Left lung (tissue), 10 donors: Measurements from ENCODE around the gene ATXN2. TPM values are rescaled to one million over a fixed set of nuclear protein-coding genes. Genes with fewer than 3 reads are reported as not detected.
"Not testable (repeated sequence)": the region's sequence is repeated elsewhere in the genome, so short reads cannot be mapped to it uniquely, and the experiment has no call there.

Experiments
- ATAC-seq: fragments of 200-7000 bp; cut with Tn5 transposase; one replicate; pipeline ENCODE4 v1.9.1; 2020; ENCODE audit warnings: moderate library complexity
- DNase-seq, 4 donors: peaks; one replicate each; pipeline ENCODE4 v3.0.0-alpha.2; 2013 to 2020
- H3K27ac ChIP-seq, 2 donors: fragments of 200-600 bp; sonication (generic) in 1 of 2; one replicate each; pipeline versions ENCODE4 v1.5.0 to v1.8.0; 2020 to 2021
- H3K27me3 ChIP-seq, 2 donors: fragments of 200-600 bp; sonication (generic) in 1 of 2; one replicate each; pipeline versions ENCODE4 v1.5.0 to v1.8.0; 2020 to 2021
- H3K36me3 ChIP-seq, 2 donors: fragments of 200-600 bp; sonication (generic) in 1 of 2; one replicate each; pipeline versions ENCODE4 v1.5.0 to v1.8.0; 2020 to 2021
- H3K4me1 ChIP-seq, 2 donors: fragments of 200-600 bp; one replicate each; pipeline ENCODE4 v1.8.0; 2021
- H3K4me3 ChIP-seq, 2 donors: fragments of 200-600 bp; sonication (generic) in 1 of 2; one replicate each; pipeline versions ENCODE4 v1.5.0 to v1.8.0; 2020 to 2021; ENCODE audit warnings: mild to moderate bottlenecking in 1 of 2
- H3K9me3 ChIP-seq, 2 donors: fragments of 200-600 bp; sonication (generic) in 1 of 2; one replicate each; pipeline versions ENCODE4 v1.5.0 to v1.8.0; 2020 to 2021
- CTCF ChIP-seq, 2 donors: fragments of 200-600 bp; sonication (generic) in 1 of 2; IDR thresholded peaks; one replicate each; pipeline versions ENCODE4 v1.5.0 to v1.8.0; 2021; ENCODE audit warnings: antibody characterized with exemption in 2 of 2
- intact Hi-C, 2 donors: fragments of 100-400 bp; cut with DNase I; formaldehyde crosslinking; loops; one replicate each; pipeline versions ENCODE4 v1.11.2 to v1.14.2; 2022
- polyA plus RNA-seq, 6 donors: library from polyadenylated mRNA; unstranded; fragments of 120-200 nt; gene quantifications; one replicate each; pipeline ENCODE4 v1.2.1, GENCODE V29; 2013; ENCODE audit not compliant: insufficient read length in 6 of 6
- total RNA-seq, 2 donors: library from RNA; stranded (reverse); fragmentation: NEBNext Ultra II Directional; extraction: Animal tissue kit (Norgen Biotek cat#: 25700); gene quantifications; one replicate each; pipeline ENCODE4 v1.2.1, GENCODE V29; 2021
- donor health status: DM: no; HTN: yes; CAD: no.
- donor health status: DM: no; HTN: no; CAD: no.

Gene ATXN2
- total and polyA plus RNA-seq, 8 donors: 60.9 to 90.2 (median 72.2) TPM

DNA sequence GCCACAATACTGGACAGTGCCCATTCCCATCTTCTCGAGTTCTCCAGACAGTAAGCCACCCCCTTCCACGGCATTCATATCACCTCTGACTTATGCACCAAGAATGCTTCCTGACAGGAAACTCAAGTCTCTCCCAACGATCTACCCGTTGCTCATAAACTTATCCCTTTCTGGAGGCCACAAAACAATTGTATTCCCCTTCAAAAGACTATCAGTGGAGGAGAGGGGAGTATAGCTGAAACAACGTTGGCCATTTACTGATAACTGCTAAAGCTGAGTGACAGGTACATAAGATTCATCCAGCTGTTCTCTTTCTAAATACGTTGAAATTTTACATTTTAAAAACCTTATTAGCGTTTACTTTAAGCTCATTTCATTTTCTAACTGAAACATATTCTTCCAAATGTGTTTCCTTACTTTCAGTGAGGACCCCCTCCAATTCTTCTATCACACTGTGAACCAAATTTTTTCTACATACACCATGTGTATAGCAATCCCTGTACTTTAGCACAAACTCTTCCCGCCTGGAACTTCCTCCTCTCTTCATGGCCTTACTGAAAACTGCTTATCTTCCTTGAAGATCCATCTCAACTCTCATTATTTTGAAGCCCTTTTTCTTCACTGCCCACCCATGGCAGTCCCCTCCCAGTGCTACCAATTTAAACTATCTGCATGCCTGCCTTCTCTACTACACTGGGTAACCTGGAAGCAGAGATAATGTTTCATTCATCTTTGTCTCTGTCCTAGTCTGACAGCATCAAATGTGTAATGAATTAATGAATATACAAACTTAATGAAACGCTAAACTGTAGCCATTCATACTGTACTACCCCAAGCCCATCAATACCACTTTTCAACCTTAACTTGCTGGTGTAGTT is 28.8 kb downstream of the ATXN2 start:
- Histone ChIP-seq H3K36me3 (peaks cover 0 to 4% of the 10 kb centered on the region in 2 donors), H3K4me1 (peaks cover 8 to 34% of the 10 kb centered on the region in 2 donors), H3K27me3 (no peaks in the 10 kb centered on the region), H3K4me3 (no peak overlapping the region), H3K9me3 (no peaks in the 10 kb centered on the region), H3K27ac (peak overlapping the region in 1 of 2 donors; percentile 52)
- ATAC-seq: peak; percentile 83
- no peak for DNase-seq
- TF ChIP-seq CTCF (IDR thresholded peaks at IDR 0.05): no peak
- intact Hi-C loops: no loop called here

DNA sequence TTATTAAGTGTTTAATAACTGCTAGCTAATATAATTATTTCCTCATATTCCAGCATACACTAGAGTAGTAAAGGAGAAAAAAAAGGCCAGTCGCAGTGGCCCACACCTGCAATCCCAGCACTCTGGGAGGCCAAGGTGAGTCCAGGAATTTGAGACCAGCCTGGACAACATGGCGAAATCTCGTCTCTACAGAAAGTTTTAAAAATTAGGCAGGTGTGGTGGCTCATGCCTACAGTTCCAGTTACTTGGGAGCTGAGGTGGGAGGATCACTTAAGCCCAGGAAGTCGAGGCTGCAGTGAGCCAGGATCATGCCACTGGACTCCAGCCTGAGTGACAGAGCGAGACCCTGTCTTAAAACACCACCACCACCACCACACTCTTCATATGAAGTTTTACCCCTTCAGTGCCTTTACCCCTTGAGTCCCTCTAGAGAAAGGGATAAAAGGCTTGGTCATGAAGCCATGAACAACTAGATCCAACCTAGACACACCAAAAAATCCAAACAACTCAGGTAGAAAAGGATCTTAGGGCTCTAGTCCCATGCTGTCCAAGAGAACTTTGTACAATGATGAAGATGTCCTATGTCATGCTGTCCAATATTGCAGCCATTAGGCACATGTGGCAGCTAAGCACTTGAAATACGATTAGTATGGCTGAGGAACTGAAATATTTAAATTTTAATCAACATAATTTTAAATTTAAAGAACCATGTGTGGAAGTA is 29.6 kb downstream of the ATXN2 start:
- no peaks in the 10 kb centered on the region for H3K27me3 ChIP-seq
- H3K9me3 ChIP-seq: no peaks in the 10 kb centered on the region
- peaks cover 0 to 6% of the 10 kb centered on the region in 2 donors for H3K36me3 ChIP-seq
- no peak overlapping the region for H3K4me3 ChIP-seq
- ATAC-seq (no peak), DNase-seq (no peak)
- intact Hi-C loops: no loop called here
- peaks cover 8 to 27% of the 10 kb centered on the region in 2 donors for H3K4me1 ChIP-seq
- peak overlapping the region in 1 of 2 donors; percentile 52 for H3K27ac ChIP-seq
- no peak for TF ChIP-seq CTCF (IDR thresholded peaks at IDR 0.05)

DNA sequence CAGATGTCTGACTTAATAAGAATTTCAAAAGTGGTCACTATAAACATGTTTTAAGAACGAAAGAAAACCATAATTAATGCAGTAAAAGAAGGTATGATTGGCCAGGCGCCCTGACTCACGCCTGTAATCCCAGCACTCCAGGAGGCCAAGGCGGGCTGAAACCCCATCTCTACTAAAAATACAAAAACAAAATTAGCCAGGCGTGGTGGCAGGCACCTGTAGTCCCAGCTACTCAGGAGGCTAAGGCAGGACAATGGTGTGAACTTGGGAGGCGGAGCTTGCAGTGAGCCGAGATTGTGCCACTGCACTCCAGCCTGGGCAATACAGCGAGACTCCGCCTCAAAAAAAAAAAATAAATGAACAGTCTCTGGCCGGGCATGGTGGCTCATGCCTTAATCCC is 38.3 kb downstream of the ATXN2 start:
- H3K4me1 ChIP-seq: peaks cover 8 to 28% of the 10 kb centered on the region in 2 donors
- ATAC-seq, intact Hi-C loops, H3K27ac ChIP-seq, H3K36me3 ChIP-seq, H3K27me3 ChIP-seq, DNase-seq, H3K9me3 ChIP-seq, H3K4me3 ChIP-seq: not testable (repeated sequence)

DNA sequence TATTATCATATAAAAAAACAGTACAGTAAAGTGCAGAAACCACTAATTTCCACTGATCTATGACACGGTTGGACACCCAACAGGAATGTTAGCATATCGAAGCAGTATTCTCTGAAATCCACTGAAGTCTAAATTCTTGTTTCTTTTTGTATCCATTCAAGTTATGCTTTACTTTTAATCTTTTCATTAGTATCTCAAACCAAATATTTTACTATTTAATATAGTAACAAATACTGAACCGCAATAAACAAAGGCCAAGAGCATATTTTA is 41.1 kb downstream of the ATXN2 start:
- no peak for ATAC-seq
- intact Hi-C loops: no loop called here
- H3K4me3 ChIP-seq: no peak overlapping the region

More for the DNA sequence above, 41.1 kb downstream of the ATXN2 start:
- H3K27me3 ChIP-seq: no peaks in the 10 kb centered on the region
- DNase-seq: no peak
- peaks cover 0 to 4% of the 10 kb centered on the region in 2 donors for H3K9me3 ChIP-seq
- H3K27ac ChIP-seq: no peak overlapping the region
- H3K36me3 ChIP-seq: no peaks in the 10 kb centered on the region
- peaks cover 0 to 20% of the 10 kb centered on the region in 2 donors for H3K4me1 ChIP-seq
- TF ChIP-seq CTCF (IDR thresholded peaks at IDR 0.05): no peak
